H1 (cell line): Measurements from ENCODE around the gene MRPS18B. TPM values are rescaled to one million over a fixed set of nuclear protein-coding genes. Genes with fewer than 3 reads are reported as not detected.

ENCODE experiments used
- ASH2L ChIP-seq: fragments of 200-600, 300-600 bp; sonication (generic); IDR thresholded peaks from one replicate; pipeline ENCODE4 v1.7.1; 2017; ENCODE audit warnings: low read length
- BACH1 ChIP-seq: IDR thresholded peaks from 2 replicates; pipeline ENCODE4 v1.6.1; 2012; ENCODE audit warnings: low read length, improper control_type of control experiment
- CEBPB ChIP-seq: IDR thresholded peaks from 2 replicates; pipeline ENCODE4 v1.6.1; 2012; ENCODE audit warnings: low read depth, low read length
- CHD1 ChIP-seq: IDR thresholded peaks from 2 replicates; pipeline ENCODE4 v1.6.1; 2012; ENCODE audit warnings: low read depth, low read length, improper control_type of control experiment
- CTCF ChIP-seq, 3 experiments: IDR thresholded peaks; 1 replicate in 2 of 3; 2 replicates in 1 of 3; pipeline versions ENCODE4 v1.5.1 to v1.6.1; 2011; ENCODE audit warnings: low read length in 3 of 3, mild to moderate bottlenecking in 3 of 3, inconsistent platforms in 2 of 3, low read depth in 1 of 3, moderate library complexity in 1 of 3; ENCODE audit not compliant: insufficient read depth in 1 of 3; ENCODE audit errors: control extremely low read depth in 1 of 3
- EGR1 ChIP-seq: IDR thresholded peaks from 2 replicates; pipeline ENCODE4 v1.6.1; 2011; ENCODE audit warnings: low read depth, low read length, borderline replicate concordance
- FOSL1 ChIP-seq: IDR thresholded peaks from 2 replicates; pipeline ENCODE4 v1.6.1; 2011; ENCODE audit warnings: mild to moderate bottlenecking, low read depth, low read length, moderate library complexity; ENCODE audit not compliant: insufficient read depth
- HDAC2 ChIP-seq, 2 experiments: fragments of 300-600 bp in 1 of 2; sonication (generic) in 1 of 2; IDR thresholded peaks; 2 replicates each; pipeline ENCODE4 v1.6.1; 2011 to 2012; ENCODE audit warnings: low read depth in 2 of 2, low read length in 2 of 2, mild to moderate bottlenecking in 2 of 2, moderate library complexity in 2 of 2, borderline replicate concordance in 1 of 2, inconsistent platforms in 1 of 2
- HDAC6 ChIP-seq: IDR thresholded peaks from one replicate; pipeline ENCODE4 v1.7.1; 2012; ENCODE audit warnings: low read depth, mild to moderate bottlenecking, inconsistent platforms, low read length, moderate library complexity
- MAFK ChIP-seq: IDR thresholded peaks from 2 replicates; pipeline ENCODE4 v1.6.1; 2012; ENCODE audit warnings: low read depth, mild to moderate bottlenecking, improper control_type of control experiment, low read length
- POLR2A ChIP-seq, 2 experiments: IDR thresholded peaks; 1 replicate in 1 of 2; 2 replicates in 1 of 2; pipeline ENCODE4 v1.6.1; 2011; ENCODE audit warnings: low read depth in 2 of 2, low read length in 2 of 2, mild to moderate bottlenecking in 2 of 2; ENCODE audit errors: control extremely low read depth in 1 of 2
- POU5F1 ChIP-seq: IDR thresholded peaks from 2 replicates; pipeline ENCODE4 v1.6.1; 2011; ENCODE audit warnings: low read depth, mild to moderate bottlenecking, low read length, moderate library complexity
- RNF2 ChIP-seq: fragments of 200-900, 300-1000 bp; sonication (generic); IDR thresholded peaks from 2 replicates; pipeline ENCODE4 v1.7.1; 2016; ENCODE audit warnings: borderline replicate concordance, low read depth, mild to moderate bottlenecking, antibody characterized with exemption, low read length; ENCODE audit not compliant: poor library complexity, severe bottlenecking; ENCODE audit errors: missing control alignments
- SAP30 ChIP-seq: fragments of 300-600 bp; sonication (generic); IDR thresholded peaks from 2 replicates; pipeline ENCODE4 v1.7.1; 2012; ENCODE audit warnings: low read length, moderate library complexity, mild to moderate bottlenecking, inconsistent platforms; ENCODE audit not compliant: insufficient read depth, insufficient replicate concordance
- TAF1 ChIP-seq: IDR thresholded peaks from 2 replicates; pipeline ENCODE4 v1.6.1; 2011; ENCODE audit warnings: mild to moderate bottlenecking, low read depth, low read length
- TCF12 ChIP-seq: IDR thresholded peaks from 2 replicates; pipeline ENCODE4 v1.6.1; 2011; ENCODE audit warnings: low read depth, mild to moderate bottlenecking, low read length
- YY1 ChIP-seq: IDR thresholded peaks from 2 replicates; pipeline ENCODE4 v1.6.1; 2011; ENCODE audit warnings: low read depth, mild to moderate bottlenecking, low read length
- polyA plus RNA-seq, 7 experiments: library from polyadenylated mRNA; depleted of rRNA in 3 of 7; stranded (reverse) in 5 of 7; unstranded in 2 of 7; fragments of >200 nt in 5 of 7; fragments of 200-250 nt in 2 of 7; gene quantifications; 1 replicate in 5 of 7; 2 replicates in 1 of 7; 4 replicates in 1 of 7; pipeline versions ENCODE4 v1.2.1 to v1.2.3, GENCODE V29; 2011 to 2013; ENCODE audit warnings: missing spikeins in 2 of 7, mixed read lengths in 2 of 7
- total RNA-seq: library from RNA; stranded (reverse); fragmentation: NEBNext Ultra II Directional; extraction: Animal tissue kit (Norgen Biotek cat#: 25700); gene quantifications from 2 replicates; pipeline ENCODE4 v1.2.1, GENCODE V29; 2021
- TF ChIP-seq, protein P1 (sequence below): IDR thresholded peaks from 2 replicates; pipeline ENCODE4 v1.6.1; 2011; ENCODE audit warnings: low read length, improper control_type of control experiment

The MRPS18B gene
- total and polyA plus RNA-seq, 2 of the 8 experiments (the other 6 are each of a cell fraction or from before 2014, with no cell fraction given), result 57.8 to 83.3 TPM

GRCh38 chr6:30615958-30616810, 1.5 kb upstream of the MRPS18B start (continued):
- TF ChIP-seq CTCF (IDR thresholded peaks at IDR 0.05; ENCODE audit: control extremely low read depth in 1 of 3, insufficient read depth in 1 of 3, low read depth in 1 of 3, low read length in 3 of 3) (no peak), HDAC2 (IDR thresholded peaks at IDR 0.05; ENCODE audit: borderline replicate concordance in 1 of 2, low read depth in 2 of 2, low read length in 2 of 2) (no peak), MAFK (peak; percentile 70), POLR2A (IDR thresholded peaks at IDR 0.05; ENCODE audit: control extremely low read depth in 1 of 2, low read depth in 2 of 2, low read length in 2 of 2) (peak; percentile 2 to 85; a peak in 2 of 3 replicates), CHD1 (peak; percentile 63), FOSL1 (no peak), ASH2L (no peak), CEBPB (no peak), RNF2 (no peak), TAF1 (peak; percentile 53; the same call in 1 of the 2 replicates), BACH1 (no peak), TCF12 (no peak), YY1 (no peak), POU5F1 (no peak), HDAC6 (no peak), EGR1 (no peak), SAP30 (no peak)
- TF ChIP-seq, protein P1, sequence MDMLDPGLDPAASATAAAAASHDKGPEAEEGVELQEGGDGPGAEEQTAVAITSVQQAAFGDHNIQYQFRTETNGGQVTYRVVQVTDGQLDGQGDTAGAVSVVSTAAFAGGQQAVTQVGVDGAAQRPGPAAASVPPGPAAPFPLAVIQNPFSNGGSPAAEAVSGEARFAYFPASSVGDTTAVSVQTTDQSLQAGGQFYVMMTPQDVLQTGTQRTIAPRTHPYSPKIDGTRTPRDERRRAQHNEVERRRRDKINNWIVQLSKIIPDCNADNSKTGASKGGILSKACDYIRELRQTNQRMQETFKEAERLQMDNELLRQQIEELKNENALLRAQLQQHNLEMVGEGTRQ, result peak; percentile 21; the same call in 1 of the 2 replicates
